Measurements from ENCODE around the gene HHLA2.

Gene HHLA2

GRCh38 chr3:108380128-108380795 is 83.9 kb downstream of the HHLA2 start:
- no peak for DNase-seq (ENCODE audit: extremely low read depth, low read depth)
- no peak overlapping the region for H3K4me3 ChIP-seq (replicated peaks; ENCODE audit: low read depth, low read length)
- TF ChIP-seq CTCF (IDR thresholded peaks at IDR 0.05; ENCODE audit: low read depth, low read length, missing control alignments), result no peak

GRCh38 chr3:108381529-108382140 is 85.3 kb downstream of the HHLA2 start:
- TF ChIP-seq CTCF (IDR thresholded peaks at IDR 0.05; ENCODE audit: low read depth, low read length, missing control alignments), result no peak
- no peak for DNase-seq (ENCODE audit: extremely low read depth, low read depth)
- no peak overlapping the region for H3K4me3 ChIP-seq (replicated peaks; ENCODE audit: low read depth, low read length)

- H3K4me3 ChIP-seq (replicated peaks; ENCODE audit: low read depth, low read length), result no peak overlapping the region
- no peak for DNase-seq (ENCODE audit: extremely low read depth, low read depth)
Observed at GRCh38 chr3:108383306-108383705, 87.0 kb downstream of the HHLA2 start.

GRCh38 chr3:108387063-108387462 is 90.7 kb downstream of the HHLA2 start:
- no peak for TF ChIP-seq CTCF (IDR thresholded peaks at IDR 0.05; ENCODE audit: low read depth, low read length, missing control alignments)
- H3K4me3 ChIP-seq (replicated peaks; ENCODE audit: low read depth, low read length), result no peak overlapping the region
- no peak for DNase-seq (ENCODE audit: extremely low read depth, low read depth)

More at GRCh38 chr3:108383306-108383705, 87.0 kb downstream of the HHLA2 start:
- TF ChIP-seq CTCF (IDR thresholded peaks at IDR 0.05; ENCODE audit: low read depth, low read length, missing control alignments), result no peak

- no peak for TF ChIP-seq CTCF (IDR thresholded peaks at IDR 0.05; ENCODE audit: low read depth, low read length, missing control alignments)
- H3K4me3 ChIP-seq (replicated peaks; ENCODE audit: low read depth, low read length), result no peak overlapping the region
- DNase-seq (ENCODE audit: extremely low read depth, low read depth), result no peak
Observed at GRCh38 chr3:108388136-108389132, 92.1 kb downstream of the HHLA2 start.

- DNase-seq (ENCODE audit: extremely low read depth, low read depth), result no peak
- no peak overlapping the region for H3K4me3 ChIP-seq (replicated peaks; ENCODE audit: low read depth, low read length)
- no peak for TF ChIP-seq CTCF (IDR thresholded peaks at IDR 0.05; ENCODE audit: low read depth, low read length, missing control alignments)
Observed at GRCh38 chr3:108389372-108389771, 93.0 kb downstream of the HHLA2 start.
